ENCODE measurements around the gene ARRDC4.

The ARRDC4 gene

DNA sequence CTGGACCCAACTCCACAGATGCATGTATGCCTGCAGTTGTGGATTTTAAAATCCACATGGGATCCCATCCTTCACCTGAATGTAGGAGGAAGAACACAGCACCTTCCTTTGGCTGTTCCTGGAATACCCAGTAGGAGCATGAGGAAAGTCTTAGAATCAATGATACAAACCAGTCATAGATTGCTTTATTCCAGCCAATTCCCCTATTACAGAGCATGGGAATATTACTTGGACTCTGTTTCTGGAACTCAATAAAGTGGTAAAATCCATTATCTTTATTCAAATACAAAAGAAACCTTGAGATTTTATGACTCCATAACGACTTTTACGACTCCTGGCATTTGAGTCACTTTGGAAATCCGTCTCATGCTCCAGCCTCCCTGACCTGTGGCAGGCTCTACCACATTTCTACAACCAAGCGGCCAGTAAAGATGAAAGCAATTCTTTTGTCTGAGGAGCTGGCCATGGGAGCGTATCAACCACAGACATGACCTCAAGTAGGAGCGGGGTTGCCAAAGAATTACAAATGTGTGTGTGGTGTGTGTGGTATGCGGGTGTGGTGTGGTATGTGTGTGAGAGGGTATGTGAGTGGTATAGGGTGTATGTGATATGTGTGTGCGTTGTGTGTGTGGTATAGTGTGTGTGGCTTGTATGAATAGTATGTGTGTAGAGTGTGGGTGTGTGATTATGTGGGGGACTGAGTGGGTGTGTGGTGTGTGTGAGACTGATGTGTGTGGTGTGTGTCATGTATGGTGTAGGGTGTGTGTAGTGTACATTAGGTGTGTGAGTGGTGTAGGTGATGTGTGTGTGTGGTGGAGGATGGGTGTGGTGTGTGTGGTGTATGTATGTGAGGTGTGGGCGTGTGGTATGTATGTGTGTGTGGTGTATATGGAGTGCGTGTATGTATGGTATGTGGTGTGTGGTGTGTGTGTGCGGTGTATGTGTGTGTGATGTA, 40.0 kb downstream of the ARRDC4 start:
- DNase-seq = no peak

DNA sequence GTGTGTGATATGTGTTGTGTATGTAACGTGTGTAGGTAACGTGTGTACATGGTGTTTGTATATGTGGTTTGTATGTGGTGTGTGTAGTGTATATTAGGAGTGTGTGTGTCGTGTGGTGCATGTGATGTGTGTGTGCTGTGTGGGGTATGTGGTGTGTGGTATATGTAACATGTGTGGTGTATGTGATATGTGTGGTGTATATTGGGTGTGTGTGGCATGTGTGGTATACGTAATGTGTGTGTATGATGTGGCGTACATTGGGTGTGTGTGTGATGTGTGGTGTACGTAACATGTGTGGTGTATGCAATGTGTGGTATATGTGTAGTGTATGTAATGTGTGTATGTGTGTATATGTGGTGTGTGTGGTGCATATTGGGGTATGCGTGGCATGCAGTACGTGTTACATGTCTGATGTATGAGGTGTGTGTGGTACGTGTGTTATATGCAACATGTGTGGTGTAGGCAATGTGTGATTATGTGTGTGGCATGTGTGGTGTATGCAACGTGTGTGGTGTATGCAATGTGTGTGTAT, 41.2 kb downstream of the ARRDC4 start:
- DNase-seq = no peak

- DNase-seq = no peak
These were observed 41.9 kb downstream of the ARRDC4 start for GRCh38 chr15:98002419-98002818.

- DNase-seq = no peak
These were observed 42.4 kb downstream of the ARRDC4 start for GRCh38 chr15:98002866-98003265.

- no peak for DNase-seq
These were observed 43.0 kb downstream of the ARRDC4 start for GRCh38 chr15:98003518-98003917.

GRCh38 chr15:98003996-98004395, 43.5 kb downstream of the ARRDC4 start:
- DNase-seq = peak in 2 of 3 experiments; percentile 18 to 61

- no peak for DNase-seq
These were observed 45.2 kb downstream of the ARRDC4 start for GRCh38 chr15:98005659-98006058.

DNA sequence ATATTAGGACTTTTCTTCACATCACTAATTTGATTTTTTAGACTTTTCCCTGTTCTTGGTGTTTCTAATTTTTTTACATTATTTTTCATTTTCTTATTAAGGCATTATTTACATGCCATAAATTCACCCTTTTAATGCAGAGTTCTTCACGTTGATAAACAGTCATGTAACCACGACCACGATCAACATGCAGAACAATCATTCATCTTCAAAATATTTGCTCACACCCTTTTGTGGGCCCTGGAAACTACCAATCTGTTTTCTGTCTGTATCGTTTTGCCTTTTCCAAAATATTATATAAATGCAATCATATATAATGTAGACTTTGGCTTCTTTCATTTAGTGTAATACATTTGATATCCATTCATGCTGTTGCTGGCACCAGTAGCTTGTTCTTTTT, 48.7 kb downstream of the ARRDC4 start:
- no peak for DNase-seq

DNA sequence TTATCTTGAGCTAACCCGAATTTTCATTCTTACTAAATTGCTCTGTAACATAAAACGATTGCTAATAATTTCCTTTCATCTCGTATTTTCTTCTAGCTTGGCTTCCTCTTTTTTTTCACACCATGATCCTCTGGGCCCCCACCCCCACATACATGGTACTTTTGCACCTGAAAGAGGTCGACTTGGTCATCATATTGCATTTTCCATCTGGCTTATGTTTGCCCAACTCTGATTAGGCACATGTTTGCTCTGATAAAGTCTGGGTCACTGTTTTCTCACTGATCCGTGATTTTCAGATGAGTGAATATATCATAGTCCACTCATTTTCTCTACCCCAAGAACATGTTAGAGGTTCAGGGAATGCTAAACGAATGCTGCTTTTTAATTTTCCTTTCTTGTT, 49.5 kb downstream of the ARRDC4 start:
- no peak for DNase-seq

DNA sequence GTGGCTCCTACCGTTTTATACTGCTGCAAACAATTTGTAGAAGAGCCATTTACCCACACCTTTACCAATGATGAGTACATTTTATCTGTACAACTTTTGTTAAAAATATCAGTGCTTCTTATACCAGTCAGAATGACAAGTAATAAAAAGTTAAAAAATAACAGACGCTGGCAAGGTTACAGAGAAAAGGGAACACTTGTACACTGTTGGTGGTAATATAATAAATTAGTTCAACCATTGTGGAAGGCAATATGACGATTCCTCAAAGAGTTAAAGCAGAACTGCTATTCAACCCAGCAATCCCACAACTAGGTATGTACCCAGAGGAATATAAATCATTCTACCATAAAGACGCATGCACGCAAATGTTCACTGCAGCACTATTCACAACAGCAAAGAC, 51.9 kb downstream of the ARRDC4 start:
- no peak for DNase-seq

DNA sequence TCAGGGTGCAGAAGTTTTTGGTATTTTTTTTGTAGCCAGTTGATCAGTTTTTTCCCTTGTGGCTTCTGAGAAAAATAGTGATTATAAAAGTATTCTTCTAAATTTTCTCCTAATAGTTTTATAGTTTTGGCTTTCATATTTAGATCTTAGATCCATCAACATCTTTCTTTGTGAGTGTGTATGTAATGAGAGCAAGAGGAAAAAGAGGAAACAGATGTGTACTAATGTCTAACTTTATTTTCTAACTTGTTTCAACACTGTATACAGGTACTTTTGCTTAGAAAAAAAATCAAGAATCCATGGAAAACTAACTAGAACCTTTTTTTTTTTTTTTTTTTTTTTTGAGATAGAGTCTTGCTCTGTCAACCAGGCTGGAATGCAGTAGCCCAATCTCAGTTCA, 53.1 kb downstream of the ARRDC4 start:
- DNase-seq = no peak

DNA sequence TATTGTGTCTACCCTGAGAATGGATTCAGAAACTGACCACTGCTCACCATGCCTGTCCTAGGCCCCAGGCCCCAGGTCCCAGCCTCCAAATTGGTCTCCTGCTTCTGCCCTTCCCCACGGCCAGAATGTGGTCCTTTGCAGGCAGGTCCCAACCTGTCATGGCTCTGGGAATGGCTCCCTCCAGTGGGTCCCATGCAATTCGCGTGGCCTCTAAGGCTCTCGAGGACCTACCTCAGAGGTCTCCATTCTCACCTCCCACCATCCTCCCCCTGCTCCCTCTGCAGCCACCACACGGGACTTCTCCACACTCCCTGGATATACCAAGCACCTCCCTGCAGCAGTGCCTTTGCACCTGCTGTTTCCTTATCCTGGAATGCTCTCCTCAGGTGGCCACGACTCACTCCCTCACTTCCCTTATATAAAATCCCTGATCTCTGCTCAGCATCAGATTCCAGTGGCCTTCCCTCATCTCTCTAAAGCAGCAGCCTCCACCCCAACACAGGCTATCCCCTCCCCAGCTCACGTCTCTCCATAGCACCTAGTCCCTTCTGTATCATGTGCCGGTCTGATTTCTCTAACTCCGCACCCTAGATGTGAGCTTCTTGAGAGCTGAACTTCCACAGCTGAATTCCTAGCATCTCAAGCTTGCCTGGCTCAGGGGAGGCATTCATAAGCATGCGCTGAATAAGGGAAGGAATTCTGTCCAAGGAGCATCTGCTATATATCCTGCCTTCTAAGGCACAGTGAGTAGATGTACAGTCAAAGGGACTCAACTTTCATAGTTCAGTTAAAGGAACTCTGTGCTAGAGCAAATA, 56.9 kb downstream of the ARRDC4 start:
- no peak for DNase-seq

DNA sequence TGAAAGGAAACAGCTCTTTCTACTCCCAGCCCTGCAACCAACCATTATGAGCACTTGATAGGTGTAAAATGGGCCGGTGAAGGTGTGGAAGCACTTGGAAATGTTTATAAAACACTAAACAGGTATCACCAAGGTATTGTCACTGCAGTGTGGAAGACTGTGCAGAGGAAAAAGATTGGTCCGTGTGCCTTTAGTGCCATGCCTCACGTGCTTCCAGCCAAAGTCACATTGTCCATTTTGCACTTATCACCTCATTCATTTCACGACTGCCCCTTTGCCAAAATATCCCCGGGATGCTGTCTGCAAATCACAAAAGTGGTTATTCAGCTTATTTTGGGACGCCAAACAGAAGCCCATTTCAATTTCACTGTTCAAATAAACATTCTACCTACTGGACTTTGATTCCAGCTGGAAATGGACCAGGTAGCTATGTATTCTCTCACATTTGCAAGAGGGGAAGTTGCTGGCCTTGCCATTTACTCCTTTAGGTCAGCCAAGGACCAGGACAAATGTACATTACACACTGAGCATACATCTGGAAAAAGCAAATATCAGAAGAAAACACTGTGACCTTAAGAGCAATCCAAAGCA, 58.4 kb downstream of the ARRDC4 start:
- DNase-seq = no peak

Data from NCI-H1417 (cell line).